ENCODE results near the gene NECTIN3. TPM values are rescaled to one million over a fixed set of nuclear protein-coding genes. Genes with fewer than 3 reads are reported as not detected.

The NECTIN3 gene
- total and polyA plus RNA-seq, 10 of the 15 experiments (the other 5 are each of a cell fraction or from before 2014, with no cell fraction given): 0.21 TPM; not detected in 9

- no peaks in the 10 kb centered on the region for H3K4me1 ChIP-seq (ENCODE audit: control insufficient read depth, insufficient read depth, low read length)
- H3K4me3 ChIP-seq: no peak overlapping the region
- no peaks in the 10 kb centered on the region for H4K20me1 ChIP-seq (ENCODE audit: control insufficient read depth, insufficient read depth)
- ATAC-seq: peak; percentile 47
- ChIA-PET CTCF (no interaction called here), SMC1A (ENCODE audit: uncharacterized antibody, unreplicated experiment) (interaction anchor here (1.0 kb wide), 1 partner anchor 18 kb away, joined by 3 read pairs; no protein-coding TSS in a partner anchor), POLR2A (no interaction called here), RAD21 (ENCODE audit: unreplicated experiment) (no interaction called here)
- H3K36me3 ChIP-seq (ENCODE audit: control insufficient read depth in 2 of 2, insufficient read depth in 2 of 2, low read length in 1 of 2): no peaks in the 10 kb centered on the region
- TF ChIP-seq SUZ12 (IDR thresholded peaks at IDR 0.05; ENCODE audit: unreplicated experiment) (peak; percentile 93), ZNF622 (IDR thresholded peaks at IDR 0.05) (no peak)
- BruUV-seq (replicated peaks): no TSS peak
- 0 out of 2 replicates have a peak overlapping the region, but pooled peaks have one; percentile 29 for H2AFZ ChIP-seq (ENCODE audit: control insufficient read depth, low read depth, low read length)
- no peak overlapping the region for H3K27ac ChIP-seq (ENCODE audit: control insufficient read depth, insufficient read depth)
- DNase-seq (ENCODE audit: low read depth, low spot score): no peak
- H3K27me3 ChIP-seq (replicated peaks in 1 of 2; ENCODE audit: control insufficient read depth in 2 of 2, insufficient read depth in 2 of 2, low read length in 1 of 2): peaks cover 10 to 23% of the 10 kb centered on the region in 2 experiments
- 11% methylated on average over 57 of the region's 71 CpGs for WGBS (ENCODE audit: insufficient coverage, insufficient replicate concordance, low lambda C conversion rate, missing lambda C conversion rate)
- H3K9me3 ChIP-seq (replicated peaks; ENCODE audit: control insufficient read depth, insufficient read depth, low read length): no peaks in the 10 kb centered on the region
- no peaks in the 10 kb centered on the region for H3K79me2 ChIP-seq (ENCODE audit: control insufficient read depth, insufficient read depth, low read length)
- H3K9ac ChIP-seq (ENCODE audit: control insufficient read depth, insufficient read depth, low read length): no peak overlapping the region
- no peak for FAIRE-seq
- intact Hi-C loops (cut with micrococcal nuclease; ENCODE audit: unreplicated experiment): no loop called here
- peak overlapping the region; percentile 48; the same call in 1 of the 2 replicates for H3K4me2 ChIP-seq (ENCODE audit: control insufficient read depth, insufficient read depth)
- in situ Hi-C loops (cut with MboI): no loop called here
Measured at GRCh38 chr3:111072031-111072921, 660 bp downstream of the NECTIN3 start.

- in situ Hi-C loops (cut with MboI) (no loop called here), intact Hi-C loops (cut with micrococcal nuclease; ENCODE audit: unreplicated experiment) (no loop called here)
- ChIA-PET POLR2A (no interaction called here), SMC1A (ENCODE audit: uncharacterized antibody, unreplicated experiment) (interaction anchor here (1.0 kb wide), 1 partner anchor 19 kb away, joined by 3 read pairs; no protein-coding TSS in a partner anchor), CTCF (no interaction called here), RAD21 (ENCODE audit: unreplicated experiment) (no interaction called here)
- Histone ChIP-seq H3K9ac (ENCODE audit: control insufficient read depth, insufficient read depth, low read length) (no peak overlapping the region), H3K79me2 (ENCODE audit: control insufficient read depth, insufficient read depth, low read length) (no peaks in the 10 kb centered on the region), H3K27me3 (replicated peaks in 1 of 2; ENCODE audit: control insufficient read depth in 2 of 2, insufficient read depth in 2 of 2, low read length in 1 of 2) (peaks cover 10 to 23% of the 10 kb centered on the region in 2 experiments), H3K4me2 (ENCODE audit: control insufficient read depth, insufficient read depth) (no peak overlapping the region), H3K36me3 (ENCODE audit: control insufficient read depth in 2 of 2, insufficient read depth in 2 of 2, low read length in 1 of 2) (no peaks in the 10 kb centered on the region), H4K20me1 (ENCODE audit: control insufficient read depth, insufficient read depth) (no peaks in the 10 kb centered on the region), H3K4me3 (no peak overlapping the region), H3K9me3 (replicated peaks; ENCODE audit: control insufficient read depth, insufficient read depth, low read length) (no peaks in the 10 kb centered on the region), H3K4me1 (ENCODE audit: control insufficient read depth, insufficient read depth, low read length) (no peaks in the 10 kb centered on the region), H3K27ac (ENCODE audit: control insufficient read depth, insufficient read depth) (no peak overlapping the region), H2AFZ (ENCODE audit: control insufficient read depth, low read depth, low read length) (no peak overlapping the region)
- DNase-seq (ENCODE audit: low read depth, low spot score): no peak
- no TSS peak for BruUV-seq (replicated peaks)
- FAIRE-seq: no peak
- WGBS (ENCODE audit: insufficient coverage, insufficient replicate concordance, low lambda C conversion rate, missing lambda C conversion rate): 71% methylated on average over 5 of the region's 5 CpGs
- no peak for ATAC-seq
- TF ChIP-seq BMI1 (IDR thresholded peaks at IDR 0.05; ENCODE audit: borderline replicate concordance) (no peak), CHD4 (IDR thresholded peaks at IDR 0.05) (no peak), RB1 (IDR thresholded peaks at IDR 0.05; ENCODE audit: borderline replicate concordance) (no peak), GABPA (IDR thresholded peaks at IDR 0.05; ENCODE audit: low read depth) (no peak), MEF2B (IDR thresholded peaks at IDR 0.05; ENCODE audit: partially characterized antibody, poor library complexity, severe bottlenecking) (no peak), MTA3 (IDR thresholded peaks at IDR 0.05; ENCODE audit: borderline replicate concordance, low read length) (no peak), POU2F2 (IDR thresholded peaks at IDR 0.05; ENCODE audit: borderline replicate concordance, low read depth, low read length) (no peak), ZBTB33 (IDR thresholded peaks at IDR 0.05) (no peak), ZNF217 (IDR thresholded peaks at IDR 0.05) (no peak), ZBED1 (IDR thresholded peaks at IDR 0.05; ENCODE audit: borderline replicate concordance) (no peak), TCF7 (IDR thresholded peaks at IDR 0.05; ENCODE audit: borderline replicate concordance) (no peak), NFYB (IDR thresholded peaks at IDR 0.05; ENCODE audit: insufficient read depth, low read depth, low read length) (no peak)
- TF ChIP-seq, protein P1, sequence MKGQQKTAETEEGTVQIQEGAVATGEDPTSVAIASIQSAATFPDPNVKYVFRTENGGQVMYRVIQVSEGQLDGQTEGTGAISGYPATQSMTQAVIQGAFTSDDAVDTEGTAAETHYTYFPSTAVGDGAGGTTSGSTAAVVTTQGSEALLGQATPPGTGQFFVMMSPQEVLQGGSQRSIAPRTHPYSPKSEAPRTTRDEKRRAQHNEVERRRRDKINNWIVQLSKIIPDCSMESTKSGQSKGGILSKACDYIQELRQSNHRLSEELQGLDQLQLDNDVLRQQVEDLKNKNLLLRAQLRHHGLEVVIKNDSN (IDR thresholded peaks at IDR 0.05; ENCODE audit: borderline replicate concordance, extremely low read length, insufficient read depth, low read depth, low read length): no peak
Measured at GRCh38 chr3:111073218-111073617, 1.6 kb downstream of the NECTIN3 start.

All from GM12878 (cell line).